C1 segment of cervical spinal cord (tissue), 14 donors: ENCODE measurements around the gene BICD1.
"Not testable (repeated sequence)": the region's sequence is repeated elsewhere in the genome, so short reads cannot be mapped to it uniquely, and the experiment has no call there.

Experiments
- DNase-seq, 14 donors: peaks; one replicate each; lab custom pipeline; 2025; lab: John Stamatoyannopoulos, UW

Gene BICD1

DNA sequence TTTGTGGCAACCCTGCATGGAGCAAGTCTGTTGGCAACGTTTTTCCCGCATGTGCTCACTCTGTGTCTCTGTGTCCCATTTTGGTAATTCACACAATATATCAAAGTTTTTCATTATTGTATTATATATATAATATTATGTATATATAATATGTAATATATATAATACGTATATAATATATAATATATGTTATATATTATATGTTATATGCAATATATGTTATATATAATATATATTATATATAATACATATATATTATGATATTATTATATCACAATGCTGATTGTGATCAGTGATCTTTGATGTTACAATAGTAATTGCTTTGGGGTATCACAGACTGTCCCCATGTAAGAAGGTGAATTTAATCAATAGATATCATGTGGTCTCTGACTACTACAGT, 84.8 kb downstream of the BICD1 start:
- no peak for DNase-seq

DNA sequence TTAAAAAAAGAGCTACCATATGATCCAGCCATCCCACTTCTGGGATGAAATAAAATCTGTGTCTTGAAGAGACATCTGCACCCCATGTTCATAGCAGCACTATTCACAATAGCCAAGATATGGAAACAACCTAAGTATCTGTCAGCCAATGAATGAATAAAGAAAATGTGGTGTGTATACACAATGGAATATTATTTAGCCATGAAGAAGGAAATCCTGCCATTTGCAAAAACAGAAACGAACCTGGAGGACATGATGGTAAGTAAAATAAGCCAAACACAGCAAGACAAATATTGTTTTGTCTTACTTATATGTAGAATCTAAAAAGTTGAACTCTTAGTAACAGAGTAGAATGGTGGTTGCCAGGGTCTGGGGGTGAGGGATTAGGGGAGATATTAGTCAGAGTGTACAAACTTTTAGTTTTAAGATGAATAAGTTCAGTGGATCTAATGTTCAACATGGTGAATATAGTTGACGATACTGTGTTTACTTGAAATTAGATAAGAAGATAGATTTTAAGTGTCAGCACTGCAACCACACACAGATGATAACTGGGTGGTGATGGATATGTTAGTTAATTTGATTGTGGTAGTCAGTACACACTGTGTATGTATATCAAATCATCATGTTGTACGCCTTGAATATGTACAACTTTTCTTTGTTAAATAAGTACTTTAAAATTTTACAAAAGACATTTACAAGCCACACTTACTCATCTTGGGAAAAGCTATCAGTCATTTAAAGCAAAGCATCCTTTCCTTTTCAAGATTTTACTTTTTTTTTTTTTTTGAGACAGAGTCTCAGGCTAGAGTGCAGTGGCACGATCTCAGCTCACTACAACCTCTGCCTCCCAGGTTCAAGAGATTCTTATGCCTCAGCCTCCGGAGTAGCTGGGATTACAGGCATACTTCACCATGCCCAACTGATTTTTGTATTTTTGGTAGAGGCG, 89.9 kb downstream of the BICD1 start:
- no peak for DNase-seq

DNA sequence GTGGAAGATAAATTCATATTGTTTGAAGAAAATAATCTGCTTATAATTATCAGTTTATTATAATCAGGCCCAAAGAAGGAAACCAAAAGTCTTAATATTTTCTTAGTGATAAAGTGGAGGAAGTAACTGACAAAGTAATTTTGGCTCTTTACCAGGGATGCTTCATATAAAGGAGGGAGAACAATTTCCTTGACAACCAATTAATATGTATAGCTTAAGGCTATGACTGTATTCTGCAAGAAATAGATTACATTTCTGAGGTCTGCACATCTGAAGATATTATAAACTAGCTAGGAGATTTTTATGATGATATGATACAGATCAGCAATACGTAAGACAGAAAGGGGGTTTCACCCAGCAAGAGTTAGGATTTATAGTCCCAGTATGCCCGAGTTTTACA, 90.8 kb downstream of the BICD1 start:
- DNase-seq: no peak

DNA sequence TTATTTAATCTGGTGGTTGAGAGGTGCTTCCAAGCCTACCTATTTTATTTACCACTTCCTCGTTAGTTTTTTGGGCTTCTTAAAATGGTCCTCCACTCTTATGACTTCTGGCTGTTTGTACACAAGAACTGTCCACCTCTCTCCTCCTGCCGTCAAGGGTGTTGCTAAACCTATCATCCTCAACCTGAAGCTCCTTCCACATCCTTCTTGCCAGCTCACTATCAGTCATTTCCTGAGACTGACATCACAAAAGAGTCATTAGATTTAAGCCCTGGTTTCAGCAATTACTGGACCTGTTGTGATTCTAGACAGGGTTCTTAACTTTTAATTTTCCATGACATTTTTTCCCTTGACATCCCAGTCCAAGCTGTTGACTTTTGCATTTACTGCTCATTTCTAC, 91.9 kb downstream of the BICD1 start:
- no peak for DNase-seq

DNA sequence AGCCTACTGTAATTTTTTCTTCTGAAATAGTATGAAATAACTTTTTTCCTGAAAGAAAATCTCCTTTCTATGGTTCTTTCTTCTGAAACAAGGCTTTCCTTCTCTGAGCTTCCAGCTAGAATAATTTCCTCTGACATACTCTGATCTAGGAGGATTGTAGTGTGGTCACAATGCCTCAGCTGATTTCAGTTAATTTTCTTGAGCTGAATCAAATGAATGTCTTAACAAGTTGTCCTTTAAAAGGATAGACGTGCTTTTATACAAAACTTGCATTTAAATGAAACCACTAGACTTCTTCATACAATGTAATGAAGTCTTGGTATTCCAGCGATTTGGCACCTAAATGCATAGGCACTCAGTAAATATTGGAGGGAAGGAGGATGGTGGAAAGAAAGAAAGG, 94.4 kb downstream of the BICD1 start:
- no peak for DNase-seq

DNA sequence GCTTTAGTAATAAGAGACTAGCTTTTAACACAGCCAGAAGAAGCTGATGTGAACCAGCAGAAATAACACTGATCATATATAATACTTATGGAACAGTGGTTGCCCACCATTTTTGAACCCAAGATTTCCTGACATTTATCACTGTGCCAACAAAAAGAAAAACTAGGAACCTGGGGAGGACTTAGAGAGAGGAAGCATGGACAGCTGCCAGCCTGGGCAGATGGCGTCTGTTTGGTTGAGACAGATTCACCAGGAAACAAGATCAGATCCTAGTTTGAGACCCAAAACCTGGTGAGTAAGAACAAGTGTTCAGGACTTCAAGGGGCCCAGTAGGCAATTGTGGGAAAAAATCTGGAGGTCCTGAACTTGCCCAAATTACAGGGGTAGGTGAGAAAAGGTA, 95.3 kb downstream of the BICD1 start:
- DNase-seq: peak in 2 of 14 donors; percentile 16 to 81

DNA sequence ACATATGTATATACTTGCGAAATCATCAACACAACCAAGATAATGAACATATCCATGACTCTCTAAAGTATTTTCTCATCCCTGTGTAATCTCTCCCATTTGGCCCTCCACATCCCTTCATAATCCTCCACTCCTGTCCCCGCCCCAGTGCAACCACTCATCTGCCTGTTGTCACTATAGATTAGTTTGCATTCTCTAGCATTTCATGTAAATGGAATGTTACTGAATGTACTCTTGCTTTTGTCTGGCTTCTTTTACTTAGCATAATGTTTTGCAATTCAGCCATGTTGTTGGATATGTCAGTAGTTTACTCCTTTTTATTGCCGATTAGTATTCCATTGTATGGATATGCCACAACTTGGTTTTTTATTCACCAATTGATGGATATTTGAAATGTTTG, 99.1 kb downstream of the BICD1 start:
- DNase-seq: no peak

DNA sequence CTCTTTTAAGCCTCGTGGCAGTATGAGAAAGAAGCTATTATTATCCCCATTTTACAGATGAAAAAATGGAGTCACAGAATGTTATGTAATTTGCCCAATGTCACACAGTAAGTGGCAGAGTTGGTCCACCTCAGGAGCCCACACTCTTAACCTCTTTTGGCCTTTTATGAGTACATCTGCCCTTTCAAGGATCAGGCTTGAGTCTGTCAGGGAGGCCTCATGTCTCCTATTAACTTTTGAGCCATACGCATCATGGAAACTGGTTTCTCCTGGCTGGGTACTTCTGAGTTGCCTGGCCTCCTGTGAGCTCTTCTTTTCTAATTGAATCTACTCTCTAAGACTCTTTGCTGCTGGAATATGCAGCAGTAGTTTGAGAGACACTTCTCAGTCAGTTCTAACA, 101.7 kb downstream of the BICD1 start:
- DNase-seq: no peak

DNA sequence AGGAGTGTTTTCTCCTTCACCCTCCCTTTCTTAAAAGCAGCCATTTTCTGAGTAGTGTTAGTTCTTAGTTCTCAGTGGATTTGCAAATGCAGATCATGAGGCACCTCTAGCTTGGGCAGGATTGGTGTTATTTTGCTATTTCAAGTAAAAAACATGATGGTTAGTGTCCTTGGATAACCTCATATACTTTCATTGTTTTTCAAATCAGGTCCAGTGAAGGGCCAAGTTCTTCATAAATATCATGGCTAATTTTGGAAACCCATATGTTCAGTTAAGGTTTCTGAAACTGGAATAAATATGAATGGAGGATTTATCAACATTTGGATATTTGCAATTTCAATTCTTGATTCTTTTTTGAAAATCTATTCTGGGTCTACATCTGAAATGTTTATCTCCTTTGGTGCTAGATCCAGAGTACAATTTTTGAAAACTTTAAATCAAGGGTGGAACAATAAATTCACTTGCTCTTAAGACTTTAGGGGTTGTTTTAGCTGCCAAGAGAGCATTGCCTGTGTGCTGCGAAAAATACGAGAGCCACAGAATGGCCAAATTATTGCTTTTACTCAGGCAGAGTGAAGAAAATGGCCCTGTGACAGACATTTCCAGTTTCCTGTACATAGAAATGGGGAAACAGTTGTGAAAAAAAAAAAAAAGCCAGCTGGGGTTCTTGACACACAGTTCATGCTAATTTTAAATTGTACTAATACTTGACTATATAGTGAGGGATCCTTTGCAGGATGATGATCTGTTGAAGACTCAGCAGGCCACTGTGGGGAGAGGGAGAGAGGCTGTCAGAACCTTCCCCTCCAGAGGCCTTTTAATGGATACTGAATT, 104.6 kb downstream of the BICD1 start:
- peak in 1 of 14 donors; percentile 73 for DNase-seq

DNA sequence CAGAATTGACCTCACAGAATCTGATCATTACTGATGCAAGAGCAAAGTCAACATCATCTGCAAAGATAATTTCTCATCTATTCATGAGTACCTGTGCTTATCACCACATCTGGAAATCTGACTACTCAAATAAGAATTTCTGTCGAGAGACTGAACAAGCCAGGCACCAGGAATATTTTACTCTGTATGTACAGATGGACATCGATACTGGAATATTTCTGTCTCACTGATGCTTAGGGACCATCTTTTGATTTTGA, 105.2 kb downstream of the BICD1 start:
- DNase-seq: no peak

DNA sequence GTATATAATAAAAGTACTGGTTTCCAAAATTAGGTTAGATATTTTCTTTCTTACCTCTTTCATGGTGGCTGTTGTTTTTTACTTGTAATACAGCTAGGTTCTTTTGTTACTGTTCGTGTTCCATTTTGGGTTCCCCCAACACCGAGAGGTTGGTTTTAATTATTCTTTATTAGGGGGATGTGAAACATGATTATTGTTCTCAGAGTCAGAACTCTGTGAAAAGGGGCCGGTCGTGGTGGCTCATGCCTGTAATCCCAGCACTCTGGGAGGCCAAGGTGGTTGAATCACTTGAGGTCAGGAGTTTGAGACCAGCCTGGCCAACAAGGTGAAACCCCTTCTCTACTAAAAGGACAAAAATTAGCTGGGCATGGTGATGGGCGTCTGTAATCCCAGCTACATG, 108.1 kb downstream of the BICD1 start:
- no peak for DNase-seq

DNA sequence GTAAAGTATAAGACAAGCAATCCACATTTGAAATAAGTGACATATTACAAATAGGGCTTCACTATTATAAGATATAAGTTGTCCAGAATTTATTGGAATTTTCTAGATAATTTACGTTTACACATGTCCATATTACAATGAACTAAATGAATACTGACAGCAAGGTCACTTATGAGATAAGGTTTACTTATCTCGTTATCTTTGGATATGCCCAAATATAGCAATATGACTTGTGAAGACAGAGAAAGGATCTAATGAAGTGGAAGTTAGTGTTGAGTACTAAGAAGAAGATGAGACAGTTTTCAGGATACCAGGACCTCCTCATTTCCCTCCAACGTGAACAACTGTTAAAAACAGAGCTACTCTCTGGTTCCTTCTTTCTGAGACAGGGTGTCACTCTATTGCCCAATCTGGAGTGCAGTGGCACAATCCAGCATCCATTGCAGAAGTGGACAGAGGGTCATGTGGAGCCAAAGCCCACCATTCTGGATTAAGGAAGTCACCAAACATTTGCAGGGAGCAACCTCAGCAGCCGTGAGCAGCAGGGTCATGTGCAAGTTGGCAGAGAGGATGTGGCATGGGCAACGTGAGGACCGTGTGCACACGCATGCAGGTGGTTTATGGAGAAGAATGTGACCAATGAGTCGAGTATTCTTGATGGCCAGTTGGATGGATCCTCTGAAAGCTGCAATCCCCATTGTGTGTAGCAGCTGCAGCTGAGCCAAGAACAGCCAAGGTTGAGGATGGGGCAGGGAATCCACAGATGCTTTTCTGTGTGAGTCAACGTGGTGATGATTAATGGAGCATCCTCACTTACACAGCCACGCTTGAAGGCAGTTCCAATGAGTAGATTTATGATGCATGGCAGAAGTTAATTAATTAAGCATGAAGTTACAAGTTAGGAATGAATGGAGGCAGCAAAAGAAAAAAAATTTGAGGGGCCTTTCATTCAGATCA, 111.0 kb downstream of the BICD1 start:
- DNase-seq: peak in 1 of 14 donors; percentile 28

DNA sequence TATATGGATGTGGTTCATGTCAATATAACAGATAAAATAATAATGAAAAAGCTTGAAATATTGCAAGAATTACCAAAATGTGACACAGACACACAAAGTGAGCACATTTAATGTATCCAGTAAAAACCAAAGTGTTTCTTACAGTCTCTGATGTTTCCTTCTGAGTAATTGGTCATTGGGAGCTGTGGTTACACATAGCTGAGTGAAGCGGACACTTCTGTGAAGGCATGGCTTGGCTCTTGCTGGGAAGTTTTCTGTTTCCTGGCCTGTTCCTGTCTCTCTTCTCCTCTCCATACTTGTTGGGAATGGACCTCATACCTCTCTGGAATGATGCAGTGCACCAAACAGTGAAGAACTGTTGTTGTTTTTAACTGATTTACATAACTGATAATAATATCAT, 117.3 kb downstream of the BICD1 start:
- DNase-seq: no peak

DNA sequence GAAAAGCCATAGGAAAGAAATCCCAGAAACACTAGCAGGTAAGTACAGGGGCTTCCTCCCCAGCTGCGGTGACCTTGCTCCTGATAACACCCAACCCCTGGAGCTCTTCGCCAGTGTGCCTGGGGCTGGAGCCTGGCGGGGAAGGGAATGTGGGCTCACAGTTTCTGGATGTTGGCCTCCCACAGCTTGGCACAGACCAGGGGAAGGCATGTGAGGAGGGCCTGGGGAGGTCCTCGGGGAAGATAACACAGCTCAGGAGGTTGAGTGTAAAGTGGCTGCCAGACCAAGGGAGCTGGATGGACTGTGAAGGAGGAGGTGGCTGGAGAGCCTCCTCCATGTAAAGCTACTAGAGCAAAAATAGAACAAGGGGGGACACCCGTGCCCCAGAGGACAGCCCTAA, 120.1 kb downstream of the BICD1 start:
- no peak for DNase-seq

DNA sequence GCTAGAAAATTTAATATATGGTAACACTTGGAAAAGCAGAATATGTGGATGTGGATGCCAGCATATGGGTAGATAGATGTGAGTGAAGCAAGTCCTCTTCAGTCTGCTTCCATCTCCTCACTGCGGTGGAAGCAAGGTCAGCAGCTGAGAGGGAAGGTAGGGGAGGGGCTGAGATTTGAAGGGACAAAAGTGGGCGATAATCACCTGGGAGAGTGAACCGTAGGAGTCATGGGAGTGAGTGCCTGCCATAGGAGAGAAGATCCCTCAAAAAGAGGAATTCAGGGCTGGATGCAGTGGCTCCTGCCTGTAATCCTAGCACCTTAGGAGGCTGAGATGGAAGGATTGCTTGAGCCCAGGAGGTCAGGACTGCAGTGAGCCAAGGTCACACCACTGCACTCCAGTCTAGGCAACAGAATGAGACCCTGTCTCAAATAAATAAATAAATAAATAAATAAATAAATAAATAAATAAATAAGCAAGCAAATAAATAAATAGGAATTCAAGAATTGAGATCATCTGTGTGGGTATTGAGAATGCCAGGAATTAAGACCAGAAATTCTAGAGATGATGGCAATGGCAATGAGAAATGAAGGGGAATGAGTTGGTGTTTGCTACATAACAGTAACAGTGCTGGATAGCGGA, 123.4 kb downstream of the BICD1 start:
- DNase-seq: no peak

DNA sequence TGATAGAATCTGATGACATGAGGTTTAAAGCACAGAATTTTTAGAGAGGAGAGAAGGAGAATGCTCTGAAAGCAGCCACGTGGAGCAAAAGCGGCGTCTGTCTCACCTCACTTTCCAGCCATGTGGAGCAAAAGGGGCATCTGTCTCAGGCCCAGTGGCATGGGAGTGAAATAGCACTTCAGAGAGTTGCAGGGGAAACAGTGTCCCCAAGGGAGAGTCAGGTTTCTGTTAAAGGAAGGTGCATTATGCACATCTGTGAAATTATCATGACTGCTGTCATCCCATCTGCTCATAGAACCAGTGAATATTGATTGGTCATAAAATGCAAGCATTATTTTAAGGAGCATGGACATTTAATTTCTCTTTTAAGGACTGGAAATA, 124.0 kb downstream of the BICD1 start:
- DNase-seq: no peak

DNA sequence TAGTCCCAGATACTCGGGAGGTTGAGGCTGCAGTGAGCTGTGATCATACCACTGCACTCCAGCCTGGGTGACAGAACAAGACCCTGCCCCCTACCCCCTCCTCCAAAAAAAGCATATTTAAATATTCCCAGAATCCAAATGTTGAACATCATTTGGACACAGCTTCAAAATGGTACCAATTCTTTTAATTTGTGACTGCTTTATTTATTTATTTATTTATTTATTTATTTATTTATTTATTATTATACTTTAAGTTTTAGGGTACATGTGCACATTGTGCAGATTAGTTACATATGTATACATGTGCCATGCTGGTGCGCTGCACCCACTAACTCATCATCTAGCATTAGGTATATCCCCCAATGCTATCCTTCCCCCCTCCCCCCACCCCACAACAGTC, 124.7 kb downstream of the BICD1 start:
- DNase-seq: not testable (repeated sequence)

DNA sequence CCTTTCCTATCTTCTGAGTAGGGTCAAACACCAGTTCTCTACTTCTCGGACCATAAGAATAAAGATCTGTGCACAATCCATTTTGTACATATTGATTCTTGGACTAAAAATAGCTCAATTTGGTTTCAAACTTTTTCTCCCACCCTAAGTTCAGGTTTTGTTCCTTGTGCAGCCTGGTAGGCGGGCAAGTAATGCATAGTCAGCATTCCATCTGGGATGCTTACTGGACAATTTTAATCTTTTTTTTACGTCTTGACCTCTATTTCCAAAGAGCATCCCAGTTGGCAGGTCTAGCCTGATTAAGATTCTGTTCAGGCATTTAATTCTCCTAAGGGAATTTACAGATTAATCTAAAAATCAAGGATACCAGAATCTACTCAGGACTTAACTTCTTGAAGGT, 126.9 kb downstream of the BICD1 start:
- no peak for DNase-seq

DNA sequence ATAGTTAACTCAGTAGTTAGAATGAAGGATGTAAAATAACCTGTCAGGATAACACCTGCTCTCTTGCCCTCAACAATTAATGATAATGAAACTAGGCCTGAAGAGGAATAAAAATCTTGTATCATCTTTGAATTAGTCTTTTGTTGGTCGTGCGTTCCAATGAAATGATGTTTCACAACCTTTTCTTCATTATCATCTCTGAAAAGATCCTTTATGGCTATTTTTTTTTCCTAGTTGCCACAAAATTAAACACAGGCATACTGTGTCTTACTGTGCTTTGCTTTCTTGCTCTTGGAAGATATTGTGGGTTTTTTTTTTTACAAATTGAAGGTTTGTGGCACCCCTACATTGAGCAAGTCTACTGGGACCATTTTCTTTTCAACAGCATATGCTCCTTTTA, 128.6 kb downstream of the BICD1 start:
- no peak for DNase-seq

DNA sequence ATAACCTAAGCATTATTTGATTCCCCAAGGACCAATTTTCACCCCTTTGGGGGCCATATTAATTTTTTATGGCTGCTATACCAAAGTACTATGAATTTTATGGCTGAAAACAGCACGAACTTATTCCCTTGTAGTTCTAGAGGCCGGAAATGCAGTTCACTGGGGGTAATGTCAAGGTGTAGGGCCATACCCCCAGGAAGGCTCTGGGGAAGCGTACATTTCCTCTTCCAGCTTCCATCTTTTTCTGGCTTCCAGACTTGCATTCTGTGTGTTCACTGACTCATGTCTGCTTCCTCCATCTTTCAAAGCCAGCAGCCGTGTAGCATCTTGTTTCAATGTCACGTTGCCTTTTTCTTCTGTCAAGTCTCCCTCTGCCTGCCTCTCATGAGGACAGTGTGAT, 133.5 kb downstream of the BICD1 start:
- no peak for DNase-seq

DNA sequence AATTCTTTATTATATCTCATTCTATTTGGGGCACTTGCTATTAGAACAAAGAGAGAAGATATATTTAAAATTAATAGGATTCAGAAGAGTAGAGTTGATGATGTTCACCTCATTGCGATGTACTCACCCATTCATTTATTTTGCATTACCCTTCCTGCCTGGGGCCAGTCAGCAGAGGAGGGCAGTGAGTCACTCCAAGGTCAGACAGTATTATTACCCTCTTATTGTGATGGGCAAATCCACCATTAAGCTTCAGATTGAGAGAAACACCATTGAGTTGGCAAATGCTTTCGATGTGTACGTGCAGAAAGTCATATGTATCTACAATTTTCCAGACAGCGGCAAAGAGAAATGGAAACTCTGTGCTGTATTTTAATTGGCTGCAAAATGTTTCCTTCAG, 134.2 kb downstream of the BICD1 start:
- no peak for DNase-seq
